ENCODE measurements around the gene NANS.

DNA sequence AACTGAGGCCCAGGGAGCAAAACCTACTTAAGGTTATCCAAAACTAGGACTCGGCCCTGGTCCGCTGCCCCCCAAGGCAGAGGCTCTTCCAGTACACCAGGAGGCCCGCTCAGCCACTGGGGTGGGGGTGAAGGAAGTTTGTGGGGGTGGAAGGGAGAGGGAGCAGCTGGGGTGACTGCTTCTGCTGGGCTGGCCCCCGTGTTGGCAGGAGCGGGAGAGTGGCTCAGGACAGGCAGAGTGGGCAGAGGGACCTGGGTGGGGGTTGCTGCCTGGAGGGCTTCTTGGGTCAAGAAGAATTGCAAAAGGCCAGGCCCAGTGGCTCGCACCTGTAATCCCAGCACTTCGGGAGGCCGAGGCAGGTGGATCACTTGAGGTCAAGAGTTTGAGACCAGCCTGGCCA lies 70.7 kb downstream of the NANS start:
- no peak for TF ChIP-seq POLR2A (IDR thresholded peaks at IDR 0.05; ENCODE audit: low read length)
- no peak for TF ChIP-seq GATA1 (IDR thresholded peaks at IDR 0.05; ENCODE audit: low read depth, low read length)
